DOHH2 (cell line): ENCODE results near the gene SUCO.

Source experiments
- H3F3A ChIP-seq: fragments of 200-600 bp; sonication (generic), shearing (Covaris generic); 2 replicates; pipeline ENCODE4 v1.6.0; 2016; ENCODE audit warnings: antibody characterized with exemption, mild to moderate bottlenecking; ENCODE audit not compliant: control insufficient read depth, insufficient read depth
- H3K27ac ChIP-seq: fragments of 200-600 bp; sonication (generic); 2 replicates; pipeline ENCODE4 v1.5.1; 2014; ENCODE audit warnings: low read depth, mild to moderate bottlenecking, low read length, moderate library complexity
- H3K27me3 ChIP-seq: fragments of 200-600 bp; sonication (generic); 2 replicates; pipeline ENCODE4 v1.6.1; 2014; ENCODE audit warnings: mild to moderate bottlenecking, low read length, mixed read lengths; ENCODE audit not compliant: control insufficient read depth
- H3K36me3 ChIP-seq: fragments of 200-600 bp; sonication (generic); 2 replicates; pipeline ENCODE4 v1.6.1; 2014; ENCODE audit warnings: mild to moderate bottlenecking, low read length, moderate library complexity, mixed read lengths; ENCODE audit not compliant: control insufficient read depth
- H3K4me1 ChIP-seq: fragments of 200-600 bp; sonication (generic); 2 replicates; pipeline ENCODE4 v1.6.1; 2014; ENCODE audit warnings: mild to moderate bottlenecking, low read length, mixed read lengths; ENCODE audit not compliant: control insufficient read depth
- H3K4me2 ChIP-seq: fragments of 200-600 bp; sonication (generic); 2 replicates; pipeline ENCODE4 v1.6.0; 2014; ENCODE audit warnings: mild to moderate bottlenecking, low read length, moderate library complexity
- H3K4me3 ChIP-seq: fragments of 200-600 bp; sonication (generic); 2 replicates; pipeline ENCODE4 v1.5.1; 2014; ENCODE audit warnings: mild to moderate bottlenecking, low read length, mixed read lengths
- H3K79me2 ChIP-seq: fragments of 200-600 bp; sonication (generic); 2 replicates; pipeline ENCODE4 v1.6.1; 2014; ENCODE audit warnings: mild to moderate bottlenecking, low read length, mixed read lengths; ENCODE audit not compliant: control insufficient read depth
- H3K9me2 ChIP-seq: fragments of 200-600 bp; sonication (generic); replicated peaks from 2 replicates; pipeline ENCODE4 v1.6.1; 2014; ENCODE audit warnings: mild to moderate bottlenecking, low read length, mixed read lengths; ENCODE audit not compliant: control insufficient read depth
- H3K9me3 ChIP-seq: fragments of 200-600 bp; sonication (generic); 2 replicates; pipeline ENCODE4 v1.6.1; 2014; ENCODE audit warnings: antibody characterized with exemption, low read length, mixed read lengths; ENCODE audit not compliant: control insufficient read depth, insufficient read depth
- H4K20me1 ChIP-seq: fragments of 200-600 bp; sonication (generic); 2 replicates; pipeline ENCODE4 v1.6.0; 2014; ENCODE audit warnings: low read depth, mild to moderate bottlenecking, antibody characterized with exemption, low read length, moderate library complexity; ENCODE audit not compliant: control insufficient read depth, insufficient read depth
- CTCF ChIP-seq: fragments of 200-600 bp; sonication (generic); IDR thresholded peaks from one replicate; pipeline ENCODE4 v1.5.1; 2014; ENCODE audit warnings: antibody characterized with exemption, mild to moderate bottlenecking, low read depth, low read length; ENCODE audit not compliant: poor library complexity, severe bottlenecking
- EZH2phosphoT487 ChIP-seq: fragments of 200-600 bp; sonication (generic); IDR thresholded peaks from 2 replicates; pipeline ENCODE4 v1.6.1; 2017; ENCODE audit warnings: borderline replicate concordance, mild to moderate bottlenecking, antibody characterized with exemption, low read length, moderate library complexity, mixed read lengths

Gene SUCO

DNA sequence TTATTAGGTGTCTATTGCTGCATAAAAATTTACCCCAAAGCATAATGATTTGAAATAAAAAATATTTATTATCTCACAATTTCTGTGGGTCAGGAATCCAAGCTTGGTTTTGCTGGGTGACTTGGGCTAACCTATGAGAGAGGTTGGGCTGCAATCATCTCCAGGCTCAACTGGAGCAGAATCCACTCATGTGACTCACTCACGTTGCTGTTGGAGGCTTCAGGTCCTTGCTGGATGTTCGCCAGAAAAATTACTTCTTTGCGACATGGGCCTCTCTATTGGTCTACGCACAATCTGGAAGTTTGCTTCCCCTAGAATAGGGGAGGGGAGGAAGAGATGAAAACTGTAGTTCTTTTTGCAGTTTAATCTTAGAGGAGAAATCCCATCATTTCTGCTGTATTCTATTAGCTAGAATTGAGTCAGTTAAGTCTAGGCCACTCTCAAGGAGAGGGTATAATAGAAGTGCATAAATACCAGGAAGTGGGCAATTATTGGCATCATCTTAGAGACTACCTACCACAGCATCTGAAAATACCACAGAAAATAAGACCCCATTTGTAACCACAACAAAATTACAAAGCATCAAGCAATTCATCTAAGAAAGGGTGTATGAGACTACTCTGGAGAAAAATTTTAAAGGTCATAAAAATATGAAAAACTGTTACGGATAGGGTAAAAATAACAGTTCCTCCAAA is 120.2 kb downstream of the SUCO start:
- H3K4me2 ChIP-seq = no peak overlapping the region
- H3K79me2 ChIP-seq = no peaks in the 10 kb centered on the region
- H3K4me3 ChIP-seq = no peak overlapping the region
- H3K9me2 ChIP-seq = no peaks in the 10 kb centered on the region
- no peaks in the 10 kb centered on the region for H3F3A ChIP-seq
- H3K36me3 ChIP-seq = no peaks in the 10 kb centered on the region
- peaks cover 15% of the 10 kb centered on the region for H3K27me3 ChIP-seq
- H3K4me1 ChIP-seq = no peaks in the 10 kb centered on the region
- TF ChIP-seq EZH2phosphoT487 (no peak), CTCF (no peak)
- H3K27ac ChIP-seq = no peak overlapping the region
- no peaks in the 10 kb centered on the region for H4K20me1 ChIP-seq
- H3K9me3 ChIP-seq = no peaks in the 10 kb centered on the region

DNA sequence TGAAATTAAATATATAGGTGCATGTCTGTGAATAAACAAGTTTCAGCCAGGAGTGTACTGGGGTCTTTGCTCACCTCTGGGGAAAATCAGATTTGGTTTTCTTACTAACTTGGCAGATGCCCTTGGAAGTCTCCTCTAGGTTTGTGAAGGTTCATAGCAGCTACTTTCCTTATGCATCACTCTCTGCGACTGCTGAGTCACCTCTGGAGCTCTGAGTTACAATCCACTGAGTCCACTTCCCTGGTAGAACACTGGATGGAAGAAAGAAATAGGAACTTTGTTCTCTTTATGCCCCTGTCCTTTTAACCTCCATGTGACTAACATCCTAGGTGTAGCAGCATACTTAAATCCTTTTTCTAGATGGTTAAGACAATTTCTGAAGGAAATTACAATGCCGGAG is 121.6 kb downstream of the SUCO start:
- Histone ChIP-seq H3K4me3 (no peak overlapping the region), H3K4me1 (no peaks in the 10 kb centered on the region), H3K36me3 (no peaks in the 10 kb centered on the region), H3K27ac (no peak overlapping the region), H3K79me2 (no peaks in the 10 kb centered on the region), H3F3A (no peaks in the 10 kb centered on the region), H3K9me3 (no peaks in the 10 kb centered on the region), H4K20me1 (no peaks in the 10 kb centered on the region), H3K27me3 (peaks cover 12% of the 10 kb centered on the region), H3K9me2 (no peaks in the 10 kb centered on the region), H3K4me2 (no peak overlapping the region)
- TF ChIP-seq CTCF (no peak), EZH2phosphoT487 (no peak)

- Histone ChIP-seq H3K4me1 (no peaks in the 10 kb centered on the region), H3K4me3 (no peak overlapping the region), H3K36me3 (no peaks in the 10 kb centered on the region), H3K27ac (no peak overlapping the region), H3K9me3 (no peaks in the 10 kb centered on the region), H3K79me2 (no peaks in the 10 kb centered on the region), H4K20me1 (no peaks in the 10 kb centered on the region), H3F3A (no peaks in the 10 kb centered on the region), H3K27me3 (peaks cover 16% of the 10 kb centered on the region), H3K9me2 (no peaks in the 10 kb centered on the region), H3K4me2 (no peak overlapping the region)
- no peak for TF ChIP-seq CTCF
- no peak for TF ChIP-seq EZH2phosphoT487
These were observed 123.6 kb downstream of the SUCO start for GRCh38 chr1:172656576-172656975.
